A172 (cell line): ENCODE data around the gene ESR1. TPM values are rescaled to one million over a fixed set of nuclear protein-coding genes. Genes with fewer than 3 reads are reported as not detected.

Source experiments
- DNase-seq: peaks from one replicate; pipeline ENCODE4 v3.0.0-alpha.2; 2015; ENCODE audit warnings: low spot score
- total RNA-seq: library from RNA; depleted of rRNA; stranded (reverse); fragments of >200 nt; shearing (Covaris generic); gene quantifications from 2 replicates; pipeline ENCODE4 v1.2.3, GENCODE V29; 2014

Gene ESR1
- total RNA-seq, 1 experiment from 2014 or later, result not detected

DNA sequence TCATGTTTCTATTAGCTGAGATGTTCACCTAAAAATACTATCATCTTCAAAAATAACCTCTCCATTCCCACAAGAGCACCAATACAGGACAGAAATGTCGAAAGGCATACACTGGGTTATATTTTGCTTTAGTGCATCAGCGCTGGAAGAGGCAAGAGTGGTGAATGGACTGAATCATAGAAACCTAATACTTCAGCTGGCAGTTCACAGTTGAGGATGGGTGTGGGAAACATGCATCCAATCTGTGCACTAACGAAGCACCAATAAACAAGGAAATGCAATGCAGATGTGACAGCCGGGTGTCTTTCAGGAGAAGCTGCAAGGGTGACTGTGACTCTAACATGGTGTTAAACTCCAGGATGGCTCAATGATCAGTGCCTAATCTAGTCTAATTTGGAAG, 365.8 kb downstream of the ESR1 start:
- no peak for DNase-seq

GRCh38 chr6:152173957-152174356, 366.5 kb downstream of the ESR1 start:
- DNase-seq, result no peak

DNA sequence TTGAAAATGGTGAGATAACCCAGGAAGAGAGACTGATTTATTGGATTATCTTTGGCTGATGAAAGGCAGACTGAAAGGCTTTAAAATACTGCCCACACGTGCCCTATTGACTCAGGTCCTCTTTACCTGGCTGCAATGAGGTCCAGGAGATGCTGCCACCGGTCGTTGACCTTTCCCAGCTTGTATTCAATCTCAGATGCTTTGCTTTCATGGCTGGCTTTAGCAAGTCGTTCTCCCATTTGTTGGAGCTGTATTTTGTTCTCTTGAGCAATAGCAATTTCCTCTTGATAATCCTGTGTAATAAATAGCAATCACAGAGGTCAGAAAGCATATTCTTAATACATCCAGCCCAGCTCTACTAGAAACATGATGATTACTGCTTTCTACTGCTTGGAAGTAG, 368.8 kb downstream of the ESR1 start:
- no peak for DNase-seq
